Suprapubic skin (tissue), 4 donors: ENCODE measurements around the gene ELP6. TPM values are rescaled to one million over a fixed set of nuclear protein-coding genes. Genes with fewer than 3 reads are reported as not detected.
"Not testable (repeated sequence)": the region's sequence is repeated elsewhere in the genome, so short reads cannot be mapped to it uniquely, and the experiment has no call there.

Experiments used
- DNase-seq, 2 donors: peaks; one replicate each; pipeline ENCODE4 v3.0.0-alpha.2; 2019; ENCODE audit warnings: low spot score in 2 of 2
- H3K27ac ChIP-seq: fragments of 200-600 bp; sonication (generic); one replicate; pipeline ENCODE4 v1.5.1; 2019
- H3K27me3 ChIP-seq: fragments of 200-600 bp; sonication (generic); one replicate; pipeline ENCODE4 v1.5.1; 2019
- H3K36me3 ChIP-seq: fragments of 200-600 bp; sonication (generic); one replicate; pipeline ENCODE4 v1.5.1; 2019
- H3K4me1 ChIP-seq: fragments of 200-600 bp; sonication (generic); one replicate; pipeline ENCODE4 v1.5.1; 2019
- H3K4me3 ChIP-seq: fragments of 200-600 bp; sonication (generic); one replicate; pipeline ENCODE4 v1.5.1; 2019; ENCODE audit warnings: mild to moderate bottlenecking
- H3K9me3 ChIP-seq: fragments of 200-600 bp; sonication (generic); one replicate; pipeline ENCODE4 v1.5.1; 2019
- CTCF ChIP-seq, 2 donors: fragments of 200-600 bp in 1 of 2; fragments of 450-650 bp in 1 of 2; sonication (generic) in 1 of 2; IDR thresholded peaks; one replicate each; pipeline ENCODE4 v1.5.1; 2016 to 2019; ENCODE audit warnings: antibody characterized with exemption in 2 of 2, mild to moderate bottlenecking in 1 of 2, moderate library complexity in 1 of 2
- EP300 ChIP-seq: sonication (generic); formaldehyde crosslinking; IDR thresholded peaks from one replicate; pipeline ENCODE4 v1.6.1; 2017; ENCODE audit warnings: antibody characterized with exemption
- POLR2A ChIP-seq, 2 donors: fragments of 450-650 bp; IDR thresholded peaks; one replicate each; pipeline ENCODE4 v1.6.1; 2017; ENCODE audit warnings: antibody characterized with exemption in 2 of 2, mild to moderate bottlenecking in 2 of 2, moderate library complexity in 2 of 2
- POLR2AphosphoS5 ChIP-seq, 3 donors: sonication (generic); formaldehyde crosslinking; IDR thresholded peaks; one replicate each; pipeline ENCODE4 v1.6.1; 2017; ENCODE audit warnings: antibody characterized with exemption in 3 of 3
- WGBS: methylation state at CpG from one replicate; pipeline ENCODE4 v1.1.5; 2018; 5-methylcytosine and 5-hydroxymethylcytosine counted together
- total RNA-seq, 4 donors: library from RNA; depleted of rRNA; stranded (reverse); fragments of >200 nt; gene quantifications; one replicate each; pipeline ENCODE4 v1.1.0, GENCODE V29; 2016

Gene ELP6
- total RNA-seq, 4 donors from 2014 or later, result 11.7 to 18.6 (median 17.0) TPM

GRCh38 chr3:47476330-47476626 is 37.2 kb downstream of the ELP6 start:
- H3K27ac ChIP-seq, result peak overlapping the region; percentile 92
- no peaks in the 10 kb centered on the region for H3K36me3 ChIP-seq
- H3K9me3 ChIP-seq, result no peaks in the 10 kb centered on the region
- H3K27me3 ChIP-seq, result no peaks in the 10 kb centered on the region
- TF ChIP-seq POLR2AphosphoS5 (IDR thresholded peaks at IDR 0.05) (no peak), POLR2A (IDR thresholded peaks at IDR 0.05) (no peak), EP300 (no peak), CTCF (IDR thresholded peaks at IDR 0.05) (no peak)
- peaks cover 36% of the 10 kb centered on the region for H3K4me1 ChIP-seq
- 61% methylated on average over 5 of the region's 5 CpGs for WGBS
- H3K4me3 ChIP-seq, result peak overlapping the region; percentile 98
- DNase-seq, result no peak

GRCh38 chr3:47475570-47476329 is 37.8 kb downstream of the ELP6 start, which contains the start of gene SCAP:
Gene SCAP, minus strand, starts transcription at chr3:47475941. Its CDS starts 32,948 bp downstream, at chr3:47442993.
- peaks cover 36% of the 10 kb centered on the region for H3K4me1 ChIP-seq
- DNase-seq, result peak; percentile 96 to 97
- 5% methylated on average over 11 of the region's 88 CpGs for WGBS
- H3K4me3 ChIP-seq, result peak within 1 kb of the TSS; percentile 98
- H3K27me3 ChIP-seq, result no peaks in the 10 kb centered on the region
- TF ChIP-seq POLR2A (IDR thresholded peaks at IDR 0.05), result no peak
- no peak for TF ChIP-seq EP300
- peak in 2 of 3 donors; percentile 70 to 85 for TF ChIP-seq POLR2AphosphoS5 (IDR thresholded peaks at IDR 0.05)
- TF ChIP-seq CTCF (IDR thresholded peaks at IDR 0.05), result peak; percentile 96 to 97
- no peaks in the 10 kb centered on the region for H3K36me3 ChIP-seq
- H3K27ac ChIP-seq, result peak within 1 kb of the TSS; percentile 92
- no peaks in the 10 kb centered on the region for H3K9me3 ChIP-seq

GRCh38 chr3:47475029-47475569 is 38.4 kb downstream of the ELP6 start:
- H3K4me1 ChIP-seq, result peaks cover 36% of the 10 kb centered on the region
- WGBS, result under 1% methylated on average over 23 of the region's 24 CpGs
- no peak for DNase-seq

GRCh38 chr3:47473391-47473790 is 40.1 kb downstream of the ELP6 start:
- TF ChIP-seq EP300, result no peak
- no peak for TF ChIP-seq POLR2A (IDR thresholded peaks at IDR 0.05)
- TF ChIP-seq POLR2AphosphoS5 (IDR thresholded peaks at IDR 0.05), result no peak
- TF ChIP-seq CTCF (IDR thresholded peaks at IDR 0.05), result no peak
- no peaks in the 10 kb centered on the region for H3K9me3 ChIP-seq
- no peaks in the 10 kb centered on the region for H3K27me3 ChIP-seq
- DNase-seq, result no peak
- no peaks in the 10 kb centered on the region for H3K36me3 ChIP-seq
- 54% methylated on average over 3 of the region's 3 CpGs for WGBS
- no peak overlapping the region for H3K27ac ChIP-seq
- H3K4me1 ChIP-seq, result peaks cover 36% of the 10 kb centered on the region
- H3K4me3 ChIP-seq, result no peak overlapping the region

More at GRCh38 chr3:47475029-47475569, 38.4 kb downstream of the ELP6 start:
- Histone ChIP-seq H3K36me3 (no peaks in the 10 kb centered on the region), H3K27ac (peak overlapping the region; percentile 92), H3K27me3 (no peaks in the 10 kb centered on the region), H3K4me3 (peak overlapping the region; percentile 98), H3K9me3 (no peaks in the 10 kb centered on the region)
- TF ChIP-seq EP300, result no peak

GRCh38 chr3:47469616-47470015 is 43.9 kb downstream of the ELP6 start:
- Histone ChIP-seq H3K27me3 (no peaks in the 10 kb centered on the region), H3K9me3 (no peaks in the 10 kb centered on the region), H3K4me3 (no peak overlapping the region), H3K27ac (no peak overlapping the region), H3K4me1 (peaks cover 21% of the 10 kb centered on the region), H3K36me3 (no peaks in the 10 kb centered on the region)
- WGBS, result 93% methylated on average over 3 of the region's 3 CpGs
- no peak for TF ChIP-seq POLR2AphosphoS5 (IDR thresholded peaks at IDR 0.05)
- no peak for TF ChIP-seq EP300
- no peak for TF ChIP-seq POLR2A (IDR thresholded peaks at IDR 0.05)
- no peak for TF ChIP-seq CTCF (IDR thresholded peaks at IDR 0.05)
- no peak for DNase-seq

GRCh38 chr3:47468315-47468714 is 45.2 kb downstream of the ELP6 start:
- H3K36me3 ChIP-seq, H3K9me3 ChIP-seq, H3K4me1 ChIP-seq, H3K27ac ChIP-seq, DNase-seq, H3K27me3 ChIP-seq, H3K4me3 ChIP-seq: not testable (repeated sequence)
- WGBS, result 97% methylated on average over 1 of the region's 1 CpG
